HepG2 (cell line): Measurements from ENCODE around the gene WDR59. TPM values are rescaled to one million over a fixed set of nuclear protein-coding genes. Genes with fewer than 3 reads are reported as not detected.

ENCODE experiments used
- ATAC-seq: fragments of 200-7000 bp; cut with Tn5 transposase; 3 replicates; pipeline ENCODE4 v1.9.1; 2020; ENCODE audit warnings: mild to moderate bottlenecking, moderate library complexity
- BruUV-seq: library from RNA; stranded (reverse); fragments of 400-500 nt; replicated peaks from 2 replicates; lab custom pipeline; 2021; lab: Mats Ljungman, UMichigan
- CTCF ChIA-PET: fragments of 300-600 bp; formaldehyde crosslinking; extraction: SDS; loops from one replicate; lab custom pipeline; 2021; ENCODE audit warnings: low total read pairs, inconsistent platforms, low intra/inter-chr PET ratio; lab: Yijun Ruan, JAX
- POLR2A ChIA-PET: fragments of 350-600 bp; sonication (Branson Sonifier 250); formaldehyde crosslinking; loops from one replicate; lab custom pipeline; 2020; ENCODE audit warnings: antibody characterized with exemption, inconsistent platforms; lab: Yijun Ruan, JAX
- DNase-seq: peaks from one replicate; pipeline ENCODE4 v3.0.0-alpha.2; 2015; ENCODE audit warnings: low spot score
- FAIRE-seq: peaks from 3 replicates; lab custom pipeline; 2011; peaks lifted over from hg19 to GRCh38; lab: Jason Lieb, UNC
- H2AFZ ChIP-seq: one replicate; pipeline ENCODE4 v1.6.1; 2011; ENCODE audit warnings: low read length, inconsistent platforms
- H3K27ac ChIP-seq: fragments of 300-600 bp; 3 replicates; pipeline ENCODE4 v1.8.0; 2011; ENCODE audit warnings: mixed run types, mild to moderate bottlenecking, mixed read lengths, low read length, inconsistent platforms; ENCODE audit not compliant: insufficient read depth; ENCODE audit errors: extremely low read length
- H3K27me3 ChIP-seq, 2 experiments: fragments of 200-600 bp in 1 of 2; 2 replicates in 1 of 2; 3 replicates in 1 of 2; pipeline versions ENCODE4 v1.6.0 to v1.8.0; 2011; ENCODE audit warnings: low read length in 2 of 2, mild to moderate bottlenecking in 2 of 2, moderate library complexity in 2 of 2, inconsistent platforms in 1 of 2; ENCODE audit not compliant: insufficient read depth in 2 of 2, control insufficient read depth in 1 of 2
- H3K36me3 ChIP-seq, 2 experiments: fragments of 200-600 bp in 1 of 2; replicated peaks in 1 of 2; 2 replicates in 1 of 2; 3 replicates in 1 of 2; pipeline versions ENCODE4 v1.5.1 to v1.8.0; 2011; ENCODE audit warnings: low read length in 2 of 2, inconsistent platforms in 1 of 2; ENCODE audit not compliant: insufficient read depth in 2 of 2, control insufficient read depth in 1 of 2
- H3K4me1 ChIP-seq: 2 replicates; pipeline ENCODE4 v1.5.1; 2012; ENCODE audit warnings: low read length, inconsistent platforms; ENCODE audit not compliant: insufficient read depth
- H3K4me2 ChIP-seq: 2 replicates; pipeline ENCODE4 v1.6.0; 2011; ENCODE audit warnings: low read depth, low read length, inconsistent platforms
- H3K4me3 ChIP-seq, 3 experiments: fragments of 200-600 bp in 1 of 3; sonication (generic), shearing (Covaris generic) in 1 of 3; replicated peaks in 1 of 3; 2 replicates each; pipeline ENCODE4 v1.5.1; 2011 to 2016; ENCODE audit warnings: low read length in 3 of 3, inconsistent platforms in 2 of 3, low read depth in 2 of 3, mild to moderate bottlenecking in 2 of 3, control low read depth in 1 of 3, mixed read lengths in 1 of 3; ENCODE audit not compliant: insufficient read depth in 1 of 3
- H3K79me2 ChIP-seq: one replicate; pipeline ENCODE4 v1.6.1; 2011; ENCODE audit warnings: low read length, inconsistent platforms; ENCODE audit not compliant: insufficient read depth
- H3K9ac ChIP-seq: 2 replicates; pipeline ENCODE4 v1.6.0; 2011; ENCODE audit warnings: mild to moderate bottlenecking, low read depth, low read length, inconsistent platforms; ENCODE audit not compliant: insufficient read depth
- H3K9me3 ChIP-seq: 2 replicates; pipeline ENCODE4 v1.5.1; 2012; ENCODE audit warnings: mild to moderate bottlenecking, low read length
- H4K20me1 ChIP-seq: 2 replicates; pipeline ENCODE4 v1.6.0; 2011; ENCODE audit warnings: inconsistent platforms, mild to moderate bottlenecking, low read length, moderate library complexity; ENCODE audit not compliant: insufficient read depth
- ARID3A ChIP-seq: IDR thresholded peaks from 2 replicates; pipeline ENCODE4 v1.6.1; 2012; ENCODE audit warnings: low read depth, low read length, improper control_type of control experiment
- ASH2L ChIP-seq: fragments of 300-600, 200-600 bp; sonication (generic); IDR thresholded peaks from 2 replicates; pipeline ENCODE4 v1.7.0; 2017; ENCODE audit warnings: low read depth, mild to moderate bottlenecking, moderate library complexity, mixed read lengths, low read length; ENCODE audit not compliant: insufficient read length
- CENPX ChIP-seq: sonication (generic); formaldehyde crosslinking; IDR thresholded peaks from 2 replicates; pipeline ENCODE4 v1.9.0; 2021; ENCODE audit warnings: mild to moderate bottlenecking, missing genetic modification reagents, moderate library complexity
- HOXA9 ChIP-seq: sonication (generic); formaldehyde crosslinking; IDR thresholded peaks from 2 replicates; pipeline ENCODE4 v1.8.1; 2022; ENCODE audit warnings: missing genetic modification reagents, mild to moderate bottlenecking, moderate library complexity, borderline replicate concordance
- IKZF1 ChIP-seq: fragments of 450-650 bp; IDR thresholded peaks from 2 replicates; pipeline ENCODE4 v1.7.1; 2016
- NR3C1 ChIP-seq: sonication (generic); formaldehyde crosslinking; IDR thresholded peaks from 2 replicates; pipeline ENCODE4 v1.4.0; 2020; ENCODE audit warnings: missing genetic modification reagents
- RAD21 ChIP-seq: fragments of 450-650 bp; formaldehyde crosslinking; IDR thresholded peaks from 2 replicates; pipeline ENCODE4 v1.5.0; 2020; ENCODE audit warnings: mild to moderate bottlenecking
- RNF219 ChIP-seq: sonication (generic); formaldehyde crosslinking; IDR thresholded peaks from 2 replicates; pipeline ENCODE4 v1.5.0; 2020; ENCODE audit warnings: mild to moderate bottlenecking, missing genetic modification reagents
- SUZ12 ChIP-seq: fragments of 150-350 bp; IDR thresholded peaks from 2 replicates; pipeline ENCODE4 v1.6.1; 2014; ENCODE audit warnings: low read depth, low read length
- THAP7 ChIP-seq: sonication (generic); formaldehyde crosslinking; IDR thresholded peaks from 2 replicates; pipeline ENCODE4 v1.8.1; 2023; ENCODE audit warnings: mild to moderate bottlenecking, missing genetic modification reagents
- ZNF326 ChIP-seq: sonication (generic); formaldehyde crosslinking; IDR thresholded peaks from 2 replicates; pipeline ENCODE4 v1.4.0; 2020; ENCODE audit warnings: missing genetic modification reagents, borderline replicate concordance
- ZNF572 ChIP-seq: sonication (generic); formaldehyde crosslinking; IDR thresholded peaks from 2 replicates; pipeline ENCODE4 v1.5.1; 2020; ENCODE audit warnings: mild to moderate bottlenecking, missing genetic modification reagents
- whole genome bisulfite sequencing: methylation state at CpG from one replicate; pipeline ENCODE4 v1.1.6; 2017; ENCODE audit warnings: low lambda C conversion rate; 5-methylcytosine and 5-hydroxymethylcytosine counted together
- in situ Hi-C: cut with HindIII; loops from 2 replicates; pipeline ENCODE4 v1.10.0; 2017; ENCODE audit warnings: low pct_unique_long_range_greater_than_20kb; ENCODE audit not compliant: extremely low pct_ligation_motif_present
- intact Hi-C: fragments of 100-400 bp; cut with micrococcal nuclease; formaldehyde crosslinking; loops from one replicate; pipeline ENCODE4 v1.10.0; 2022; ENCODE audit not compliant: unreplicated experiment
- polyA plus RNA-seq, 8 experiments: library from polyadenylated mRNA; depleted of rRNA in 3 of 8; stranded (reverse) in 7 of 8; unstranded in 1 of 8; fragments of >200 nt; fragmentation: Illumina TruSeq in 4 of 8; extraction: Trizol in 4 of 8; gene quantifications; 2 replicates each; pipeline versions ENCODE4 v1.2.1 to v1.2.3, GENCODE V29; 2011 to 2016; ENCODE audit warnings: low read depth in 4 of 8, missing spikeins in 1 of 8, mixed read lengths in 1 of 8; ENCODE audit not compliant: insufficient read depth in 1 of 8
- total RNA-seq, 5 experiments: library from RNA; depleted of rRNA; stranded (reverse); fragments of >200 nt; fragmentation: Illumina TruSeq; extraction: Trizol; gene quantifications; 2 replicates each; pipeline ENCODE4 v1.2.3, GENCODE V29; 2016; ENCODE audit warnings: low read depth in 1 of 5

The WDR59 gene
- total and polyA plus RNA-seq, 2 of the 13 experiments (the other 11 are each of a cell fraction or from before 2014, with no cell fraction given): 65.2 to 306 TPM

GRCh38 chr16:74929636-74930035 lies 55.3 kb downstream of the WDR59 start:
- no TSS peak for BruUV-seq
- H3K27me3 ChIP-seq: no peaks in the 10 kb centered on the region
- H3K79me2 ChIP-seq: peaks cover 6% of the 10 kb centered on the region
- intact Hi-C loops: no loop called here
- peaks cover 10% of the 10 kb centered on the region for H3K4me1 ChIP-seq
- ATAC-seq (no peak), DNase-seq (no peak), FAIRE-seq (no peak)
- no peak overlapping the region for H3K4me3 ChIP-seq
- no peaks in the 10 kb centered on the region for H4K20me1 ChIP-seq
- no peaks in the 10 kb centered on the region for H3K9me3 ChIP-seq
- no peak overlapping the region for H2AFZ ChIP-seq
- H3K36me3 ChIP-seq: peaks cover 9 to 62% of the 10 kb centered on the region in 2 experiments
- in situ Hi-C loops: no loop called here
- no peak for TF ChIP-seq IKZF1
- TF ChIP-seq ZNF326 (CRISPR knock-in tag): no peak
- no peak for TF ChIP-seq ZNF572 (CRISPR knock-in tag)
- no peak for TF ChIP-seq ASH2L
- TF ChIP-seq NR3C1 (CRISPR knock-in tag): no peak
- TF ChIP-seq SUZ12: no peak
- no peak for TF ChIP-seq HOXA9 (CRISPR knock-in tag)
- TF ChIP-seq THAP7 (CRISPR knock-in tag): no peak
- TF ChIP-seq RNF219 (CRISPR knock-in tag): no peak
- TF ChIP-seq CENPX (CRISPR knock-in tag): no peak
- no peak for TF ChIP-seq ARID3A
- TF ChIP-seq RAD21 (CRISPR knock-in tag): no peak
- no peak overlapping the region for H3K9ac ChIP-seq
- H3K27ac ChIP-seq: no peak overlapping the region
- CTCF ChIA-PET: no interaction called here
- no peak overlapping the region for H3K4me2 ChIP-seq
- POLR2A ChIA-PET: no interaction called here
- 97% methylated on average over 2 of the region's 2 CpGs for WGBS
